ENCODE measurements around the gene VTCN1.

- no peak for TF ChIP-seq CTCF (IDR thresholded peaks at IDR 0.05; ENCODE audit: low read depth, low read length, poor library complexity, severe bottlenecking)
- no peak for TF ChIP-seq EZH2phosphoT487 (IDR thresholded peaks at IDR 0.05; ENCODE audit: borderline replicate concordance, low read length)
Measured at GRCh38 chr1:117167402-117167801, 43.3 kb downstream of the VTCN1 start.

Measured in DOHH2 (cell line).